T-helper 1 cell (primary cell): ENCODE measurements around the gene UTY.

Source experiments
- DNase-seq, 5 donors: peaks; one replicate each; pipeline ENCODE4 v3.0.0-alpha.2; 2012 to 2020
- total RNA-seq, 4 donors: gene quantifications; one replicate each; lab custom pipeline; 2026; lab: John Stamatoyannopoulos, UW

UTY gene
- 0 to 231 (median 200) reads per million in 4 donors for total RNA-seq

DNA sequence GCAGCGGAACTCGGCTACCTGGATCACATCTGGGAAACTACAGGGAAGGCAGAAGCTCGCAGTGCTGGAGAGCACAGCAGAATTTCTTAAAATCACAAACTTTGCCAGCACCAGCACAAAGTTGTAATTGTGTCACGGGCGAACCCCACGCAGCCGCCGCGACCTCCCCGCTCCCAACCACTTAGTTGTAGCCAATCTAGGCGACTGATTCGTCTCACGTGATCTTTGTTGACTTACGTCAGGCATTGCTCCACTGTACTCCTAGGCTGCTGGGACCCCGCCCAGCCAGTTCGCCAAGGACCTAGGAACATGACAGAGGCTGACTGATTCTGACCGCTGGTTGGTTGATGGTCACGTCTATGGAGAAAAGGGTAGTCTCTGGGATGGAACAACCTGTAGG is at the start of gene UTY:
TSS of gene UTY (minus strand) at position 206 of the 400 bp plus-strand sequence. CDS start 368 bp downstream, outside the sequence.
- DNase-seq, result peak in 4 of 5 donors; percentile 40 to 69 (median 60)

DNA sequence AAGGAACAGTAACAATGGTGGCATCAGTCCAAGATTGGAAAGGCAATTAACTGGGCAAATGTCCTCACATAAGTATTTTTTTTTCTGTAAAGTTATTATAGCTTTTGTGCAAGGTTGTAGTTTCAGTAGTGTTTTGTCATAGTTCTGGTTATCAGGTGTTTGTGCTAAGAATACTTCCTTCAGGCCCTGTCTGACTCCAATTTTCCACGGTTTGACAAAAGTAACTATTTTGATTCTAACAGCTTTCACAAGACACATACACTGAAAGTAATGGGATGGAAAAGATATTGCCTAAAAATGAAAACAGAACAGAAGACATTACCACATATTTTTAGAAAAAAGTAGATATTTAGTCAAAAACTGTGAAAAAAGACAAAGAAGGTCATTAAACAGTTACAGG is 40.6 kb upstream of the UTY start:
- DNase-seq, result no peak

DNA sequence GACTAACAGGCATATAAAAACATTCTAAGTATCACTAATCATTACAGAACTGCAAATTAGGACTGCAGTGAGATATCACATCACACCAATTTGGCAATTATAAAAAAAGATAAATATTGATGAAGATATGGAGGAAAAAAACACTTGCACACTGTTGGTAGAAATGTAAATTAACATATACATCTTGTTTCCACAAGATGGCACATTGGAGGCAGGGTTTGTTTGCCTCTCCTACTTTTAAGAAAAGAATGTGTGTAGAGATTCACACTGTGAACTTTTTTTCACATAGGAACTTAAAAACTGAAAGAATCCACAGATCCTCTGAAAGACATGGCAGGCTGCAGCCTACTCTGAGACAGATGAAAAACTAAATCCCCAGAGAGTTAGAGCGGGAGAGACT is 21.4 kb upstream of the UTY start:
- no peak for DNase-seq

DNA sequence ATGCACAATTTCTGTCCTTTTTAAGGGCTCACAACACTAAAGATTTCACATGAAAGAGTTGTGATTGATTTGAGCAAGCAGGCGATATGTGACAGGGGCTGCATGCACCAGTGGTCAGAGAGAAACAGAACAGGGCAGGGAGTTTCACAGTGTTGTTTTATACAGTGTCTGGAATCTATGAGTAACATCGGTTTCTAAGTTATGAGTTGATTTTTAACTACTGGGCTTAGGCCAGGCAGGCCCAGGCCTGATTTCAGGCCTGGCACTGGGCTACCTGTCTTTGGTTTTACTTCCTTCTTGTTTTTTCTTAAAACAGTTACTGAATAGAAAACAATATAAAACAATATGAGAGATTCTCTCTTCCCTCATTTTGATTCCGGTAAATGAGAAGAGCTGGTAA is 13.9 kb upstream of the UTY start:
- DNase-seq, result no peak

DNA sequence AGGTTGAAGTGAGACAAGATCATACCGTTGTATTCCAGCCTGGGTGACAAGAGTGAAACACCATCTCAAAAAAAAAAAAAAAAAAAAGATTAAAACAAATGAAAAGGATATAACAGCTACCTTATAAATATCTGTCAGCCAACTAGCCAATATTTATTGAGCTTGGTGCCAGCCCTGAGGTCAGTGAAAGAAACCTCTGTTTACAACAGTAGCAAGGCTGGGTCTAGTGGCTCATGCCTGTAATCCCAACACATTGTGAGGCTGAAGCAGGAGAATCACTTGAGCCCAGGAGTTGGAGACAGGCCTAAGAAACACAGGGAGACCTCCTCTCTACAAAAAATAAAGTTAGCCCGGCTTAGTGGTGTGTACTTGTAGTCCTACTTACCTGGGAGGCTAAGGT is 12.6 kb upstream of the UTY start:
- no peak for DNase-seq

DNA sequence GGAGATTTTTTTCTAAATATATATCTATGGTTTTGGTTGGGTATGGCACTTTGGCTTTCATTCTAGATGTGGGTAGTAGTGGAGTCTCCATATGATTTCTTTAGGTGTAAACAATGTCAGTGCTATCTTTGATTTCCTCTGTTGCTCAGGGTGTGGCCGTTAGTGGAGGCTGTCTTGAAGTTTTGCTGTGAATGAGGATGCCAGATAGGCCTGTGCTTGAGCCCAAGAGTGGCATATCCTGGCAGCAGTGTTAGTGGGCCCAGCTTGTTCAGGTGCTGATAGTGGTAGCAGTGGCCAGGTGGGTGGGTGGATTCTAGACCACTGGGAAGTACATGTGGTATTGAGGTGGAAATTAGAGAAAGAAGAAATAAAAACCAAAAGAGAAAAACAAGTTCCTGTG is 8.9 kb upstream of the UTY start:
- DNase-seq, result no peak

DNA sequence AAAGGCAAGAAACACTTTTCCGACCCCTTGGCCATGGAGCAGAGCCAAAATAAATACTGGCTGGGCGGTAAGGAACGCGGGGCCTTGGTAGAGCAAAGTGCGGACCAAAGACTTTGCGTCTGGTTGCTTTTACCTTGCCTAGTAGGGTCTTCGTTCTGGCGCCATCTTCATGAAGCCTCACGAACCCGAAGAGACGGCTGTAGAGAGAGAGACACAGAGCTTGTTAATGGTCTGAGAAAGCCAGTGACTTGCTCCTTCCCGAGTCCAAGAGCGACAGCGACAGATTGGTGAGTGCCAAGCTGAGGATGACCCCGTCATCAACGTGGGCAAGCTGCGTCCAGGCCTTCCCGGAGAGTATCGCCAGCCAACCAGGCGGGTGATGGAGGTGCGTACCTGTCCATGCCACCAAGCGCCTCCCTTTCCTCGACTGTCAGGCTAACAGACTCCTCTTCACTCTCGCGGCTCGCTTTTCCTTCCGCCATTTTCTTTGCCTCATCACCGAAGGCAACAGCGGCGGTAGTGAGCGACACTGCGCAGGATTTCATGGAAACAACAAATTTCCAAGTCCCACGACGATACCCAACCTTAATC is 617 bp downstream of the UTY start:
- peak in 4 of 5 donors; percentile 30 to 62 (median 46) for DNase-seq

DNA sequence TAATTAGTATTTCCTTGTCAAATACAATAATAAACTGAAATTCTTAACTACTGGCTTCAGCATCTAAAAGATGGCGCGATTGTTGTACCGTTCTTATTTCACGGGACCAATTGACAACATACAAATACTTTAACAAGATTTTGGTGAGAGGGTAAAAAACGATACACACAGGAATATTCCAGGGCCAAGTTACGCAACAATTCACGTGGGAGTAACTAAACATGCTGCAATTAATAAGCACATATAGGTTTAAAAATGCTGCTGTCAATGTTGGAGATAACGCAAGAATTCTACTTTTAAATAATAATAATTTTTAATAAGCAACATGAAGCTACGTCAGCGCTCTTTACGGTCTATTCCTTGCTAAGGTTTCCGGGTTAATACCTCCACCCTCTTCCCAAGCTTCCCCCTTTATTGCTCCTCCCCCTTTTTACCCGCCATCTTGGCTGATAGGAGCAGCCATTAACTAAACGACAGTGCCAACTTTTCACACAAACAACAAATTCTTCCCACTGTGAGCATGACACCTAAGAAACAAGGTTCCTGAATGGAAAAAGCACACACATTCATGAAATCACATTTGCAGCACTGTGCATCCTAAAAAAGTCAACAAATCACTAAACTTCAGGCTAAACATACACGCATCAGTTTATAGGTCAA is 1.6 kb downstream of the UTY start:
- peak in 3 of 5 donors; percentile 31 to 50 (median 35) for DNase-seq

DNA sequence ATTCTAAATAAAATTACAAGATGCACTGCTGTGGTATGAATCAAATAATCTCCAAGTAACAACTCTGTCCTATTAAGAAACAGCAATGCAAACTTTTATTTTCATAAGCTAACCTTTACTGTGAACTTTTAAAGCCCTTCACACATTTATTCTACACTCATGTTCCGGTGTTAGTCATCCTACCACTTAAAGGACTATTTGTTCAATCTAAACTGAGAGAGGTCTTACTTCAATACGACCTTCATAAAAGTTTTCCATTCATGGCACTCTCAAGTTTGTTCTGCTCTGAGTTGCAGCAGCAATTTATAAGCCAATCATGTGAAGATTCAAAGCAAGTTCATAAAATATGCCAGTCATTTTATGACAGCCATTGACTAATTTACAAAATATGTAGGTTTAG is 4.8 kb downstream of the UTY start:
- DNase-seq, result no peak

DNA sequence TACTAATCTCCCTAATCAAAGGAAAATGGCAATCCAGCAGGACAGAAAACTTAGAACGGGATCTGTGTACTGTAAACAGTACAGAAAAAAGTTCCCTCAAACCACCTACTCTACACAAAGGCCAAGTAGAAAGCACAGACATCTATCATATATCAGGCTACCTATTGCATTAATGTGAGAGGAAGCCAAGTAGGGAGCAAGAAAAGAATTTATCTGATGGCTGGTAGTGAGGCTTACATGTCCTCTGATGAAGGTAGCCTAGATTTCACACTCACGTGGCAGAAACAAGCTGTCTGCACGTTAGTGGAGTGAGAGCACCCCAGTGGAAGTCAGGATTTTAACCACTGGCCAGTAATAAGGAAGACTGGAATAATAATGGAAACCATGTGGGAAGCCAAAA is 28.3 kb downstream of the UTY start:
- DNase-seq, result no peak

DNA sequence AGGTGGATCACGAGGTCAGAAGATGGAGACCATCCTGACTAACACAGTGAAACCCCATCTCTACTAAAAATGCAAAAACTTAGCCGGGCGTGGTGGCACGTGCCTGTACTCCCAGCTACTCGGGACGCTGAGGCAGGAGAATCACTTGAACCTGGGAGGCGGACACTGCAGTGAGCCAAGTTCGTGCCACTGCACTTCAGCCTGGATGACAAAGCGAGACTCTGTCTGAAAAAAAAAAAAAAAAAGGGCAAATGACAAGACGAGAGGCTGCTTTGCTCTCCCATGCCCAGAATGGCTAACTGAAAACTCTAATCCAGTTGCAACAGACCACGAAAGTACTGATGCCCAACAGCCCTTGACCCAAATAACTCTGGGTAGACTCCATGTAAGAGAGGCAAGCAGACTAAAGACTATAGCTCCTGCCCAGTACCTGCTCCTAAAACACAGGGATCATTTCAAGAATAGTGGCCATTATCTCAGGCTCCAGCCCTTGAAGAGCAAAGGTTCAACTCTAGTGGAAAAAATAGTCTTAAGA is 29.2 kb downstream of the UTY start:
- DNase-seq, result no peak

DNA sequence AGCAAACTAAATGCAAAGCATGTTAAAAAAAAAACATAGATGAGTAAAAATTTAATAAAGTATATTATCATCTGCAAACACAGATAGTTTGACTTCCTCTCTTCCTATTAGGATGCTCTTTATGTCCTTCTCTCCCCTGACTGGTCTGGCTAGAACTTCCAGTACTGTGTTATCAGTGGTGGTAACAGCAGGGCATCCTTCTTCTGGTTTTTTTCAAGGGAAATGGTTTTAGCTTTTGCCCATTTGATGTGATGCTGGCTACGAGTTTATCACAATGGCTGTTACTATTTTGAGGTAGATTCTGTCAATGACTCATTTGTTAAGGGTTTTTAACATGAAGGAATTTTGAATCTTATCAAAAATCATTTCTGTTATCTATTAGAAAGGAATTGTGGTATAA is 34.3 kb downstream of the UTY start:
- no peak for DNase-seq

DNA sequence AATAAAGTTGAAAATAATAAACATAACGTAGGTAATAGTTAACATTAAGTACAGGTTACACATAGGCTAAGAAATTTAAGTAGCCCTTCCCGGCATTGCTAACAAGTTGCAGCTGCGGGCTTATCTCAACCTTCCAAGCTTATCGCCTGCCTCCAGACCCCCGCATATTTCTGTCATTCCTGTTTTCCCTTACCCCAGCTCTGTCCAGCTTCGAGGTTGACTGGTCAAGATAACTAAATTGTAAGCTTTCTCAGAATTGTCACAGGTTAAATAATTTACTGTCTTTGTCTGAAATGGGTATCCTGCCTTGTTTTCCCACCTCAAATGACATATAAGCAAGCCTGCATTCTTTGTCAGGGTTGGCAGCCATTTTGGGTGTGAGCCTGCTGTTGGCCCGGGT is 36.7 kb downstream of the UTY start:
- no peak for DNase-seq

DNA sequence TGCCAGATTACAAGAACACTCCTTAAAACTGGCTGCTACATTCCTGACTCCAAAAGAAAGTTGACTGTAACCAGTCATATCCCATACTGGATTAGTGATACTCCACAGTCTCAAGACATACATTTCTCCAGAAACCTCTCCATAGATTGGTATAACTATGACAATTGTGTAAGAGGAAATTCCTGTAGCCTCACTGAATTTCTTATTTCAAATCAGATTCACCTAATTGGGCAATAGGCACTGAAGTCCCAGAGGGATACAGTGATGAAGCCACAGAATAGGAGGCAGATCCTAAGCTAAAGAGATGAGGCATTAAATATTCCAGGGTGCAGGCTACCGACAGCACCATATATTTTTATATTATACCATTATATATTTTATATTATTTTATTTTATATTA is 39.0 kb downstream of the UTY start:
- no peak for DNase-seq

DNA sequence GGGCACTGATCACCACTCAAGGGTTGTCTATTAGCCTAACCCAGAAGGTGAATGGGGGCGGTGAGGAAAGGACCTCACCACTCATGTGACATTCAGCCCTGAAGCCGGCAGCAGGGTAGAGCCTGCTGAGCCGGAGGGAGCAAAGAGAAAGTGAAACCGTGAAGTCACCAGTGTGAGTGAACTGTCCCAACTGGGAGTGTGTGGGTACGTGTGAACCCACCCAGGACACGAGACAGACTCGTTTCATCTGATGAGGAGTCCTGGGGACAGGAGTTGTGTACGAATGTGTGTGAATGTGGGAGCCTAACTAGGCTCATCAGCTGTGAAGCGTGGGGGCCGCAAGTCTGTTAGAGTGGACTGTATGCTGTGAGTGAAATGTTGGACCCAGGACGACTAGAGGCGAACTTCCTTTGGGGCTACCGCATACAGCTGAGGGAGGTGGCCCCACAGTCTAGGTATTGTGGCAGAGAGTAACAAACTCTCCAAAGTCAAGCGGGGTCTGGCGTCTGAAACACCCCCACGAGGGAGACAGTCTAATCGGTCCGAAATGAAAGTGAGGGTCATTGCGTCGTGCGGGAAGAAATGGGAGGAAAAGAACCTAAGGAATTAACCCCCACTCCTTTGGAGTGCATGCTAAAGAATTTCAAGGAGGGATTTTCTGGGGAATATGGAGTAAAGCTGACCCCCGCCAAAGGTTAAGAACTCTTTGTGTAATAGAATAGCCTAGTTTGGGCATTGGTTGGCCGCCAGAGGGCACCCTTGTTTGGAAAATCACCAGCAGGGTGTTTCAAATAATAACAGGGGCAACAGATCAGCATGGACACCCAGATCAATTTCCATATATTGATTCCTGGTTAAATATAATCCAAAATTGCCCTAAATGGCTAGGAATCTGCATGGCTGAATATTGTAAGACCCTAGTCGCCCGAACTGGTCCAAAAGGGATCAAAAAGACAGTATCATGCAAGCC is 43.6 kb downstream of the UTY start:
- peak in 4 of 5 donors; percentile 23 to 58 (median 40) for DNase-seq

DNA sequence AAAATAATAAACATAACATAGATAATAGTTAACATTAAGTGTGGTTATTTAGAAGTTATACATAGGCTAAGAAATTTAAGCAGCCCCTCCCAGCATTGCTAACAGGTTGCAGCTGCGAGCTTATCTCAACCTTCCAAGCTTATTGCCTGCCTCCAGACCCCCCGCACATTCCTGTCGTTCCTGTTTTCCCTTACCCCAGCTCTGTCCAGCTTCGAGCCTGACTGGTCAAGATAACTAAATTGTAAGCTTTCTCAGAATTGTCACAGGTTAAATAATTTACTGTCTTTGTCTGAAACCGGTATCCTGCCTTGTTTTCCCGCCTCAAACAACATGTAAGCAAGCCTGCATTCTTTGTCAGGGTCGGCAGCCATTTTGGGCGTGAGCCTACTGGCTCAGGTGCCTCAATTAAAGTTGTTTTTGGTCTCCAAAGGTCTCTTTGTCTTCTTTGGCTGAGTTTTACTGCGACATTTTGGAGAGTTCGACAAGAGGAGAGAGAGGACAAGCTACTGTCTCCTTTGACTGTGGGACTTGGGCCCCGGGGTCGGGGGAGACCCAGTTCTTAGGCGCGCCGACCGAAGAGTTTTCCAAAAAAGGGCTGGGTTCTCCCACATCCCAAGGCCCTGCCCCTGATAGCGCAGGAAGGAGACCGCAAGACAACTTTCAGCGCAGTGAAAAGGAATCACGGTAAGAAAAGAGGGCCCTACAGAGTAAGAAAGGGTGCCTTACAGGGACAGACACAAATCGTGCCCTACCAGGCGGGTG is 44.4 kb downstream of the UTY start:
- DNase-seq, result no peak

DNA sequence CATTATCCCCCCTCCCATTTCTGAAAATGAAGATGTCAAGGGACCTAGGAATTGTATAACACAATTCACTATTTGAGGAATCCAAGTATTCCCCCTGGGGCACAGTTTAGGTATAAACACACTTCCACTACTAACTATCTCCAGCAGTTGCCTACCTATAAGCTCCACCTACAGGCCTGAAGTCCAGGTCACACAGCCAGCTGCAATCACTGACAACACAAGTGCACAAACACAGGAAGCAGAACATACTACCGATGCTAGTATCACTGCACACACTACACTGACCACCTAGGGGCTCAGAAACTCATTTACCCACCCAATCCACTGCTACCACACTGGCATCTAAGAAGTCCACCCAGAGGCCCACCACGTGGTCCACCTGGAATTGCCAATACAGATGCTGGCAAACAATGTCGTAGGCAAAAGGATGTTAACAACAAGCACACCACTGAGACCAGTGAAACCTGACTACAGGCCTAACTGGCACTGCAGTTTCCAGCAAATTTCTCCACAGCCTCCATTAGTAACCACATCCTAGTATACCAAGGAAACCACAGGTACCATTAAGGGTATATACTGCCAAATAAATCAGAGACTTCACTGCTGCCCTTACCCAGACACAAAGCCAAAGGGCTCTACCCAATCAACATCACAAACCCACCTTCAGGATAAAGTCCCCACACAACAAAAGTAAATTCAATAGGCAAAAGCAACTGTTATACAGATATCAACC is 47.4 kb downstream of the UTY start:
- no peak for DNase-seq

DNA sequence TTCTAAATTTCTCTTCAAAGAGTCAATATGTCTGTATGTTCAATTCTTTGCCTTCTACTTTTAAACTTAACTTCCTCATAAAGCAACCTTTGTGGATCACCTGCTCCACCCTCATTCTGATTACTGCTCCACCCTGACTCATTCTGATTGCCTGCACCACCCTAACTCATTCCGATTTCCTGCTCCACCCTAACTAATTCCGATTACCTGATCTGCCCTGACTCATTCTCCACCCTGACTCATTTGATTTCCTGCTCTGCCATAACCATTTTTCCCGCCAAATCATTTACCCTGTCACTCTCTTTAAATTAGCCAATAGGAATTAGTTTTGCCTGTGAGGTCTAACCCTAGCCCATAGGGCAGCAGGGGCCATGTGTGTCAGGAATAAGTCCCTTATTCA is 50.3 kb downstream of the UTY start:
- no peak for DNase-seq

DNA sequence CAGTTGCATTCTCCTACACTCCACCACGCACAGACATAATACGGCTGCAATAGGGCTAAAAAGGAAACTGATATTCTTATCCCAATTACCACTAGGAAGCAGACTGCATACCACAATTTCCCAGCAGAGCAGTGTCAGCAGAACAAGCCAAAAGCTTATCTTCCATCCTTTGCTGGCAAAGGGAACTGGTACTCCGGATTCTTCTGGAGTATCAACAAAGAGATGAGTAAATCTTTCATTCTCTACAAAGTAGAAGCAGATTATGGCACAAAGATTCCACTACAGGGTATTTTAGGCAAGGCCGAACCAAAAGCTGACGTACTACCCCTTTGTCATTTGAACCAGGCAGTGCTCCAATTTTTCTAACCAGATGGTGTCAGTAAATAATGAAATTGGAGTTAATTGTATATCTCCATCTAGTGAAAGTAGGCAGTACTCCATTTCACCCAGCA is 56.5 kb downstream of the UTY start:
- no peak for DNase-seq

DNA sequence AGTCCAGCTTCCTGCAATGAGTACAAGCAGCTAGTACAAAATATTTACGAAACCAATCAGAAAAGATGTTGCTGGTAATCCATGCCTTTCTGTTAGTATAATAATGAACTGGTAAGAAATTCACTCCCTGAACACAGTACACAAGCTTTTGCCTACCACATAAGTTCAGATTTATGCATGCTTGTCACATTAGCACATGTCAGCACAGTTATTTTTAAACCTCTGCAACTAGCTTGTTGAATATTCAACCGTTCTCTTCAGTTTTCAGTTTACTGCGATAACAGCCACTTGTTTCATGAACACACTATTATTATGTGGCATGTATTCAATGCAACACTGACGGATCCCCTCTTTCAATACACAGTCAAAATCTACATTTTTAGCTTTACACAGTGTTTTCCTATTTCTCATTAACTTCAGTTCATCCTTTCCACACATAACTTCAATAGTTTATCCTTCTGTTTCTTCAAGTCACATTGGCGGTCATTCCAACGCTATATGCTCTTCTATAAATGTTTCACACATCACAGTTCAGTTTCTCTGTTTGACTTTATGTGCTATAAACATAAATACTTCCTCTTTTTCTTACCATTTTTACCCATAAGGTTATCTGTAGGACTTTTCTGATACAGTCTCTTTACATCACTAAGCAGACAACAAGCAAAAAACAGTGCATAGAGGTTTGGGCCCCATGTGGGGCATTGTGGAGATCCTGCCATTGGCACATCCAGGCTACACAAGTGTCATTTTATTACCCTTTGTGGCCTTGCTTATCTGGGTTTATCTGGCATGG is 62.8 kb downstream of the UTY start:
- DNase-seq, result no peak

DNA sequence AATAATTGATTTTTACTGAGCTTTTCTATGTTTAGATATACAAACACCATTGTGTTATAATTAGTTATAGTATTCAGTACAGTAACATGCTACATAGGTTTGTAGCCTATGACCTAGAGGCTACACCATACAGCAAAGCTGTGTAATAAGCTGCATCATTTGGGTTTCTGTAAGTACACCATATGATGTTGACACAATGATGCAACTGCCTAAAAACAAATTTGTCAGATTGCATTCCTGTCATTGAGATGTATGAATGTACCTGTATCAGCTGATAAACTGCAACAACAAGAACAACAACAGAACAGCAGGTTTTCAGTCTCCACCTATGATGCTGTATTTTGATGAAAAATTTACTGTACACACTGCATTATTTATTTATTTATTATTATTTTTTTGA is 64.3 kb downstream of the UTY start:
- DNase-seq, result no peak
